ENCODE results near the gene YPEL1. TPM values are rescaled to one million over a fixed set of nuclear protein-coding genes. Genes with fewer than 3 reads are reported as not detected.

YPEL1 gene
- total RNA-seq, 1 donor from 2014 or later: 30.5 TPM

GRCh38 chr22:21708960-21709359 lies 26.6 kb downstream of the YPEL1 start:
- Mint-ChIP-seq H3K9me3 (ENCODE audit: low read depth) (no peaks in the 10 kb centered on the region), H3K36me3 (ENCODE audit: insufficient read depth) (peaks cover 12% of the 10 kb centered on the region), H3K4me1 (ENCODE audit: low read depth) (no peaks in the 10 kb centered on the region), H3K27ac (no peak overlapping the region), H3K4me3 (ENCODE audit: low read depth) (no peak overlapping the region), H3K27me3 (no peaks in the 10 kb centered on the region)
- DNase-seq (ENCODE audit: low spot score, unreplicated experiment): no peak
- TF ChIP-seq, protein P1, sequence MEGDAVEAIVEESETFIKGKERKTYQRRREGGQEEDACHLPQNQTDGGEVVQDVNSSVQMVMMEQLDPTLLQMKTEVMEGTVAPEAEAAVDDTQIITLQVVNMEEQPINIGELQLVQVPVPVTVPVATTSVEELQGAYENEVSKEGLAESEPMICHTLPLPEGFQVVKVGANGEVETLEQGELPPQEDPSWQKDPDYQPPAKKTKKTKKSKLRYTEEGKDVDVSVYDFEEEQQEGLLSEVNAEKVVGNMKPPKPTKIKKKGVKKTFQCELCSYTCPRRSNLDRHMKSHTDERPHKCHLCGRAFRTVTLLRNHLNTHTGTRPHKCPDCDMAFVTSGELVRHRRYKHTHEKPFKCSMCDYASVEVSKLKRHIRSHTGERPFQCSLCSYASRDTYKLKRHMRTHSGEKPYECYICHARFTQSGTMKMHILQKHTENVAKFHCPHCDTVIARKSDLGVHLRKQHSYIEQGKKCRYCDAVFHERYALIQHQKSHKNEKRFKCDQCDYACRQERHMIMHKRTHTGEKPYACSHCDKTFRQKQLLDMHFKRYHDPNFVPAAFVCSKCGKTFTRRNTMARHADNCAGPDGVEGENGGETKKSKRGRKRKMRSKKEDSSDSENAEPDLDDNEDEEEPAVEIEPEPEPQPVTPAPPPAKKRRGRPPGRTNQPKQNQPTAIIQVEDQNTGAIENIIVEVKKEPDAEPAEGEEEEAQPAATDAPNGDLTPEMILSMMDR (IDR thresholded peaks at IDR 0.05; ENCODE audit: unreplicated experiment): no peak

DNA sequence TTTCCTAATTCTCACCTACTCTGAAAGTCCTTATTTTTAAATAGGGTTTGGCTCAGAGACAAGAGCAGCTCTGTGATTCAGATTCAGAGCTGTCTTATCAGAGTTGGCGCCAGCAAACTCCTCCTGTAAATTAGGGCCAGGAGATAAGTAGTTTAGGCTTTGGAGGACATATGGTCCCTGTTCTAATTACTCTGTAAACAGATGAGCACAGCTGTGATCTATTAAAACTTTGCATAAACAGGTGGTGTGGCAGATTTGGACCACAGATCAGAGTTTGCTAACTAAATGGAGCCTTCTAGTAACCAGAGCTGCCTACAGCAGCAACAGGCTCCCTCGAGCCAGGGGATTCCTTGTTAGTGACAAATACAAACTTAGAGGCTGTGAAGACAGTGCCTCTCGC lies 27.9 kb downstream of the YPEL1 start:
- Mint-ChIP-seq H3K36me3 (ENCODE audit: insufficient read depth) (peaks cover 12% of the 10 kb centered on the region), H3K4me3 (ENCODE audit: low read depth) (no peak overlapping the region), H3K4me1 (ENCODE audit: low read depth) (no peaks in the 10 kb centered on the region), H3K9me3 (ENCODE audit: low read depth) (no peaks in the 10 kb centered on the region), H3K27me3 (no peaks in the 10 kb centered on the region), H3K27ac (peak overlapping the region; percentile 33)
- no peak for DNase-seq (ENCODE audit: low spot score, unreplicated experiment)
- TF ChIP-seq, protein P1 (IDR thresholded peaks at IDR 0.05; ENCODE audit: unreplicated experiment): no peak

GRCh38 chr22:21703684-21704316 lies 31.8 kb downstream of the YPEL1 start:
- peaks cover 12% of the 10 kb centered on the region for H3K4me1 Mint-ChIP-seq (ENCODE audit: low read depth)
- no peaks in the 10 kb centered on the region for H3K9me3 Mint-ChIP-seq (ENCODE audit: low read depth)
- peaks cover 21% of the 10 kb centered on the region for H3K36me3 Mint-ChIP-seq (ENCODE audit: insufficient read depth)
- DNase-seq (ENCODE audit: low spot score, unreplicated experiment): no peak
- no peak overlapping the region for H3K27ac Mint-ChIP-seq
- no peak overlapping the region for H3K4me3 Mint-ChIP-seq (ENCODE audit: low read depth)
- TF ChIP-seq, protein P1 (IDR thresholded peaks at IDR 0.05; ENCODE audit: unreplicated experiment): no peak
- H3K27me3 Mint-ChIP-seq: no peaks in the 10 kb centered on the region

DNA sequence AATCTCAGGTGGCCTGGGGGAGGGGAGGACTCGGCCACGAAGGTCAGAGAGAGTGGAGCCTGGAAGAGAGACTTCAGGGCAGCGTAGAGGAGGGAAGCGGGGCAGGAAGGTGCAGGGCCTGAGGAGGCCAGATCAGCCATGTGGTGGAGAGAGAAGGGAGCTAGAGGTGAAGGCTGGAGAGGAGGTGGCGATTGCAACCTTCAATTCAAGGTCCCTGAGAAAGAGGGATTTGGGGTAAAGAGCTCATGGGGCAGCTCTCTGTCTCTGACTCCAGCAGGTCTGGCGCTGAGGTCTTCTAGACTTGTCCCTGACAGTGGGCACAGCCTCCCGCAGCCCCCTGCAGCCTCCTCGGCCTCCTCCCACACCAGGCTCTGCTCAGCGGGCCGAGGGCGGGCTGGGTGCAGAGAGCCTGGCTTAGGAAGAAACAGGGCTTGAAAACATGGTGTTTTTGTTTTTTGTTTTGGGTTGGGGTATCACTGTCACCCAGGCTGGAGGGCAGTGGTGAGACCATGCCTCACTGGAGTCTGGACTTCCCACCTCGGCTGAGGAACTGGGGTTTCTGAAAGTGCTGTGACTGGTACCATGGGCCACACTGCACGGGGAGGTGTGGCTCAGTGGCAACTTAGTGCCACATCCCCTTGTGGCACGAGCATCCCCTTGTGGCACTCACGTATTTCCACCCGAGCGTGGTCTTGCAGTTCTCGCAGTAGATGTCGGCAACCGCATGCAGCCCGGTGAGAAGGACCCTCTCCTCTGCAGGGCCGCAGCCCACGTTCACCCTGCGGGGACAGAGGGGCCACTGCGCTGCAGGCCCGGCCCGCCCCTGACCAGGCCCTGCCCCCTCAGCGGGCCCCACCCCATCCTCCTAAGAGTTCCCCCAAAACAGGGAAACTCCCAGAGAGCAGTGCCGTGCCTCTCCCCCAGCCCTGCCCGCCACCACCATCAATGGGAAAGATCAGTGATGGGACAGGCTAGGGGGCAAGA lies 32.6 kb downstream of the YPEL1 start:
- H3K4me3 Mint-ChIP-seq (ENCODE audit: low read depth): no peak overlapping the region
- no peak for DNase-seq (ENCODE audit: low spot score, unreplicated experiment)
- H3K9me3 Mint-ChIP-seq (ENCODE audit: low read depth): no peaks in the 10 kb centered on the region
- peaks cover 12% of the 10 kb centered on the region for H3K4me1 Mint-ChIP-seq (ENCODE audit: low read depth)
- TF ChIP-seq, protein P1 (IDR thresholded peaks at IDR 0.05; ENCODE audit: unreplicated experiment): no peak
- H3K36me3 Mint-ChIP-seq (ENCODE audit: insufficient read depth): peaks cover 23% of the 10 kb centered on the region
- no peaks in the 10 kb centered on the region for H3K27me3 Mint-ChIP-seq
- H3K27ac Mint-ChIP-seq: no peak overlapping the region

DNA sequence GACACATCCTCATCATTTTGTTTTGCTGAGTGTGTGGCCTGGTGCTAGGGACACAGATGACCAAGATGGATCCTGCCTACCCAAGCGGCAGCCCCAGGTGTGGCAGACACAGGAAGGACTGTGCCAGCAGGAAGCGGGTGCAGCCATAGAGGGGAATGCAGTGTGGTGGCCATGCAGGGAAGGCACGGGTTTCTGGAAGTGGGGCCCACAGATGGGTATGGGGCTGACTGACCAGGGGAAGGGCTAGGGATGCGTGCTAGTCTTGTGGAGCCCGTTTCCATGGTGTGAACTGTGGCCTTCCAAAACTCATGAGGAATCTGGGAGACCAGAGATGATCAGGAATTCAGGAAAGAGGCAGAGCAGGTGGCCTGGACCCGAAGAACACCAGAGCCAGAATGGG lies 33.5 kb downstream of the YPEL1 start:
- H3K27me3 Mint-ChIP-seq: no peaks in the 10 kb centered on the region
- no peak overlapping the region for H3K4me3 Mint-ChIP-seq (ENCODE audit: low read depth)
- peaks cover 12% of the 10 kb centered on the region for H3K4me1 Mint-ChIP-seq (ENCODE audit: low read depth)
- TF ChIP-seq, protein P1 (IDR thresholded peaks at IDR 0.05; ENCODE audit: unreplicated experiment): no peak
- no peaks in the 10 kb centered on the region for H3K9me3 Mint-ChIP-seq (ENCODE audit: low read depth)
- peaks cover 23% of the 10 kb centered on the region for H3K36me3 Mint-ChIP-seq (ENCODE audit: insufficient read depth)
- no peak for DNase-seq (ENCODE audit: low spot score, unreplicated experiment)
- H3K27ac Mint-ChIP-seq: peak overlapping the region; percentile 82

All from progenitor cell of endocrine pancreas (in vitro differentiated cells).